HCT116 (cell line): ENCODE measurements around the gene LRRC70. TPM values are rescaled to one million over a fixed set of nuclear protein-coding genes. Genes with fewer than 3 reads are reported as not detected.

ENCODE experiments used
- ATAC-seq: fragments of 200-7000 bp; cut with Tn5 transposase; 2 replicates; pipeline ENCODE4 v1.9.1; 2020; ENCODE audit warnings: mild to moderate bottlenecking, moderate library complexity
- BruUV-seq: library from RNA; stranded (reverse); fragments of 400-500 nt; replicated peaks from 2 replicates; lab custom pipeline; 2021; lab: Mats Ljungman, UMichigan
- CTCF ChIA-PET: fragments of 300-600 bp; sonication (Branson Sonifier 250); formaldehyde crosslinking; loops from one replicate; lab custom pipeline; 2021; ENCODE audit warnings: antibody characterized with exemption; lab: Charles Lee
- POLR2A ChIA-PET: fragments of 300-600, 350-600 bp; sonication (Branson Sonifier 250); formaldehyde crosslinking; loops from one replicate; lab custom pipeline; 2021; ENCODE audit warnings: antibody characterized with exemption; lab: Charles Lee
- RAD21 ChIA-PET, 2 experiments: fragments of 300-600 bp; sonication (Branson Sonifier 250); formaldehyde crosslinking; loops; one replicate each; lab custom pipeline; 2023; ENCODE audit warnings: low total read pairs in 2 of 2; ENCODE audit not compliant: uncharacterized antibody in 2 of 2, unreplicated experiment in 2 of 2, low non-redundant PET in 1 of 2; lab: Charles Lee
- DNase-seq: peaks from one replicate; pipeline ENCODE4 v3.0.0-alpha.2; 2010; ENCODE audit warnings: low read depth, low spot score
- H2AFZ ChIP-seq: fragments of 200-600 bp; shearing (Covaris generic), sonication (generic); 2 replicates; pipeline ENCODE4 v1.6.1; 2017; ENCODE audit warnings: low read depth, mixed run types, mixed read lengths, antibody characterized with exemption, low read length; ENCODE audit not compliant: poor library complexity, severe bottlenecking
- H3K27ac ChIP-seq: 2 replicates; pipeline ENCODE4 v1.5.1; 2012; ENCODE audit warnings: low read depth, low read length
- H3K27me3 ChIP-seq: fragments of 200-600 bp; sonication (generic); 2 replicates; pipeline ENCODE4 v1.6.1; 2016; ENCODE audit warnings: mixed run types, low read length, mixed read lengths; ENCODE audit not compliant: insufficient read depth
- H3K36me3 ChIP-seq, 2 experiments: fragments of 200-500 bp in 1 of 2; fragments of 200-600 bp in 1 of 2; sonication (Bioruptor generic) in 1 of 2; sonication (generic) in 1 of 2; 2 replicates each; pipeline versions ENCODE4 v1.5.1 to v1.6.1; 2014 to 2016; ENCODE audit warnings: low read length in 2 of 2, inconsistent platforms in 1 of 2, mixed read lengths in 1 of 2, mixed run types in 1 of 2; ENCODE audit not compliant: insufficient read depth in 2 of 2, control insufficient read depth in 1 of 2
- H3K4me1 ChIP-seq, 2 experiments: fragments of 200-600 bp in 1 of 2; sonication (generic) in 1 of 2; 2 replicates each; pipeline versions ENCODE4 v1.5.1 to v1.6.1; 2012 to 2017; ENCODE audit warnings: low read length in 2 of 2, inconsistent platforms in 1 of 2, mild to moderate bottlenecking in 1 of 2, mixed read lengths in 1 of 2, mixed run types in 1 of 2, moderate library complexity in 1 of 2; ENCODE audit not compliant: insufficient read depth in 2 of 2, control insufficient read depth in 1 of 2
- H3K4me2 ChIP-seq: fragments of 200-600 bp; sonication (generic); 2 replicates; pipeline ENCODE4 v1.6.1; 2017; ENCODE audit warnings: mixed run types, low read length, mixed read lengths
- H3K4me3 ChIP-seq, 2 experiments: fragments of 200-600 bp in 1 of 2; sonication (generic) in 1 of 2; replicated peaks in 1 of 2; 2 replicates each; pipeline ENCODE4 v1.5.1; 2011 to 2016; ENCODE audit warnings: low read length in 2 of 2, control low read depth in 1 of 2, low read depth in 1 of 2, mild to moderate bottlenecking in 1 of 2, mixed read lengths in 1 of 2, mixed run types in 1 of 2
- H3K79me2 ChIP-seq: fragments of 200-600 bp; sonication (generic); 2 replicates; pipeline ENCODE4 v1.6.1; 2017; ENCODE audit warnings: mild to moderate bottlenecking, mixed run types, low read length, moderate library complexity, mixed read lengths; ENCODE audit not compliant: insufficient read depth
- H3K9ac ChIP-seq: fragments of 200-600 bp; sonication (generic); 2 replicates; pipeline ENCODE4 v1.6.1; 2016; ENCODE audit warnings: low read length, mixed read lengths
- H3K9me2 ChIP-seq: fragments of 200-600 bp; sonication (generic), shearing (Covaris generic); 2 replicates; pipeline ENCODE4 v1.6.1; 2017; ENCODE audit warnings: mixed run types, mild to moderate bottlenecking, moderate library complexity; ENCODE audit not compliant: insufficient read depth
- H3K9me3 ChIP-seq, 2 experiments: fragments of 200-500 bp in 1 of 2; fragments of 200-600 bp in 1 of 2; sonication (Bioruptor generic) in 1 of 2; sonication (generic) in 1 of 2; 2 replicates each; pipeline ENCODE4 v1.6.1; 2014 to 2017; ENCODE audit warnings: low read length in 2 of 2, mixed read lengths in 2 of 2, inconsistent platforms in 1 of 2, low read depth in 1 of 2, mild to moderate bottlenecking in 1 of 2, mixed run types in 1 of 2, moderate library complexity in 1 of 2; ENCODE audit not compliant: control insufficient read depth in 1 of 2, insufficient read depth in 1 of 2
- H4K20me1 ChIP-seq: fragments of 200-600 bp; sonication (generic), shearing (Covaris generic); 2 replicates; pipeline ENCODE4 v1.6.1; 2017; ENCODE audit warnings: mixed run types, mild to moderate bottlenecking, moderate library complexity; ENCODE audit not compliant: insufficient read depth
- CBX3 ChIP-seq: IDR thresholded peaks from 2 replicates; pipeline ENCODE4 v1.6.1; 2012; ENCODE audit warnings: low read depth
- ELF1 ChIP-seq: IDR thresholded peaks from 2 replicates; pipeline ENCODE4 v1.6.1; 2012; ENCODE audit warnings: low read depth, borderline replicate concordance
- EZH2phosphoT487 ChIP-seq: fragments of 200-600 bp; IDR thresholded peaks from 2 replicates; pipeline ENCODE4 v1.6.1; 2018; ENCODE audit warnings: antibody characterized with exemption, borderline replicate concordance
- TCF7L2 ChIP-seq: IDR thresholded peaks from 2 replicates; pipeline ENCODE4 v1.7.0; 2011; ENCODE audit warnings: borderline replicate concordance, inconsistent platforms; ENCODE audit not compliant: insufficient read depth, insufficient read length; ENCODE audit errors: extremely low read depth
- intact Hi-C: fragments of 100-400 bp; cut with micrococcal nuclease; formaldehyde crosslinking; loops from 2 replicates; pipeline ENCODE4 v1.10.0; 2022
- total RNA-seq: library from RNA; stranded (reverse); gene quantifications from one replicate; pipeline ENCODE4 v1.2.1, GENCODE V29; 2021; ENCODE audit not compliant: unreplicated experiment
- TF ChIP-seq, protein P1 (sequence below): IDR thresholded peaks from 2 replicates; pipeline ENCODE4 v1.6.1; 2012; ENCODE audit warnings: low read depth

LRRC70 gene
- total RNA-seq, 1 experiment from 2014 or later, result 0.37 TPM

DNA sequence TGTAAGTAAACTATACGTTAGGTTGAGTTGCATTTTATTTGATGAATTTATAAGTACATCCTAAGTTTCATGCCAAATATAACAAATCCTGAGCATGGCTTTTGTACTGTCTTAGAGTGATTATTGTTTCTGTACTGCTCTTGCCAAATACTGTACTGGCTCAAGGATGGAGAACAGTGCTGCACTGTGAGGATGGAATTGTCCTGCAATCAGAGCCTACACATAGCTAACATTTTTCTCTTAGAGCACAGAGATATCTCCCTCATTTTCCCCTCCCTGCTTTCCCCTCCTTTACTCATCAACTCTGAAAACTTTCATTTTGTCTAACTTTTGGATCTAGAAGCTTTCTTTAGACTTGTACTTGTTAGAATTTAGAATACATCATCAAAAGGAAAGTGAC, 28.3 kb downstream of the LRRC70 start (continued):
- TF ChIP-seq, protein P1, sequence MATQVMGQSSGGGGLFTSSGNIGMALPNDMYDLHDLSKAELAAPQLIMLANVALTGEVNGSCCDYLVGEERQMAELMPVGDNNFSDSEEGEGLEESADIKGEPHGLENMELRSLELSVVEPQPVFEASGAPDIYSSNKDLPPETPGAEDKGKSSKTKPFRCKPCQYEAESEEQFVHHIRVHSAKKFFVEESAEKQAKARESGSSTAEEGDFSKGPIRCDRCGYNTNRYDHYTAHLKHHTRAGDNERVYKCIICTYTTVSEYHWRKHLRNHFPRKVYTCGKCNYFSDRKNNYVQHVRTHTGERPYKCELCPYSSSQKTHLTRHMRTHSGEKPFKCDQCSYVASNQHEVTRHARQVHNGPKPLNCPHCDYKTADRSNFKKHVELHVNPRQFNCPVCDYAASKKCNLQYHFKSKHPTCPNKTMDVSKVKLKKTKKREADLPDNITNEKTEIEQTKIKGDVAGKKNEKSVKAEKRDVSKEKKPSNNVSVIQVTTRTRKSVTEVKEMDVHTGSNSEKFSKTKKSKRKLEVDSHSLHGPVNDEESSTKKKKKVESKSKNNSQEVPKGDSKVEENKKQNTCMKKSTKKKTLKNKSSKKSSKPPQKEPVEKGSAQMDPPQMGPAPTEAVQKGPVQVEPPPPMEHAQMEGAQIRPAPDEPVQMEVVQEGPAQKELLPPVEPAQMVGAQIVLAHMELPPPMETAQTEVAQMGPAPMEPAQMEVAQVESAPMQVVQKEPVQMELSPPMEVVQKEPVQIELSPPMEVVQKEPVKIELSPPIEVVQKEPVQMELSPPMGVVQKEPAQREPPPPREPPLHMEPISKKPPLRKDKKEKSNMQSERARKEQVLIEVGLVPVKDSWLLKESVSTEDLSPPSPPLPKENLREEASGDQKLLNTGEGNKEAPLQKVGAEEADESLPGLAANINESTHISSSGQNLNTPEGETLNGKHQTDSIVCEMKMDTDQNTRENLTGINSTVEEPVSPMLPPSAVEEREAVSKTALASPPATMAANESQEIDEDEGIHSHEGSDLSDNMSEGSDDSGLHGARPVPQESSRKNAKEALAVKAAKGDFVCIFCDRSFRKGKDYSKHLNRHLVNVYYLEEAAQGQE, result no peak

DNA sequence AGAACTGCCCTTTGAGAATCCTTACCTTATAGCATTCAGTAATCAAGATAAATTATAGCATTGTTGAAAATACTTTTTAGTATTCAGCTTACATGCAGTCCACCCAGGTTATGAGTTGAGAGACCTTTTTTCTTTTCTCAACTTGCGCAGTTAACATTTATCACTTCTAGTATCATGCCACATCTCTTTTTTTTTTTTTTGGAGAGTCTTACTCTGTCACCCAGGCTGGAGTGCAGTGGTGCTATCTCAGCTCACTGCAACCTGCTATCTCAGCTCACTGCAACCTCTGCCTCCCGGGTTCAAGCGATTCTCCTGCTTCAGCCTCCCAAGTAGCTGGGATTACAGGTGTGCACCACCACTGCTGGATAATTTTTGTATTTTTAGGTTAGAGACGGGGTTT, 29.0 kb downstream of the LRRC70 start:
- Histone ChIP-seq H3K4me2 (no peak overlapping the region), H3K36me3 (no peaks in the 10 kb centered on the region; a peak in 1 of 4 replicates), H3K9me2 (no peaks in the 10 kb centered on the region), H4K20me1 (no peaks in the 10 kb centered on the region), H2AFZ (no peak overlapping the region), H3K27me3 (no peaks in the 10 kb centered on the region), H3K9ac (no peak overlapping the region), H3K4me3 (no peak overlapping the region), H3K79me2 (no peaks in the 10 kb centered on the region), H3K4me1 (no peaks in the 10 kb centered on the region), H3K27ac (no peak overlapping the region), H3K9me3 (no peaks in the 10 kb centered on the region)
- ATAC-seq, result no peak
- no peak for DNase-seq
- BruUV-seq, result no TSS peak
- no peak for TF ChIP-seq ELF1
- TF ChIP-seq EZH2phosphoT487, result no peak
- no peak for TF ChIP-seq TCF7L2
- no peak for TF ChIP-seq CBX3
- RAD21 ChIA-PET, result interaction anchor here in 1 of 2 experiments (0.7 kb wide), 1 partner anchor 147 kb away, joined by 5 read pairs; no protein-coding TSS in a partner anchor
- POLR2A ChIA-PET, result no interaction called here
- CTCF ChIA-PET, result no interaction called here
- intact Hi-C loops, result no loop called here
